ENCODE data around the gene NXF1.

Gene NXF1

GRCh38 chr11:62805076-62805892 is at the start of gene NXF1:
Gene NXF1, minus strand, starts transcription at chr11:62805440. Its CDS starts 84 bp downstream, at chr11:62805356.
- H3K4me1 ChIP-seq (ENCODE audit: control insufficient read depth, insufficient read depth, low read length, unreplicated experiment): peaks cover 22% of the 10 kb centered on the region
- H3K36me3 ChIP-seq (ENCODE audit: insufficient read depth, low read length): peaks cover 25% of the 10 kb centered on the region
- peak within 1 kb of the TSS; percentile 66 for H3K27ac ChIP-seq (ENCODE audit: low read depth, low read length)
- peak within 1 kb of the TSS; percentile 99 for H3K4me3 ChIP-seq (ENCODE audit: low read depth, low read length)
- H3K79me2 ChIP-seq (ENCODE audit: control insufficient read depth, insufficient read depth, low read length, unreplicated experiment): peaks cover 32% of the 10 kb centered on the region
- H2AFZ ChIP-seq (ENCODE audit: low read length, unreplicated experiment): peak within 1 kb of the TSS; percentile 78
- no peaks in the 10 kb centered on the region for H3K27me3 ChIP-seq (ENCODE audit: insufficient read depth, low read length)

GRCh38 chr11:62854013-62854824 is 49.0 kb upstream of the NXF1 start:
- Histone ChIP-seq H3K4me3 (ENCODE audit: low read depth, low read length) (peak overlapping the region; percentile 88), H3K4me1 (ENCODE audit: control insufficient read depth, insufficient read depth, low read length, unreplicated experiment) (peaks cover 32% of the 10 kb centered on the region), H3K79me2 (ENCODE audit: control insufficient read depth, insufficient read depth, low read length, unreplicated experiment) (peaks cover 61% of the 10 kb centered on the region), H2AFZ (ENCODE audit: low read length, unreplicated experiment) (no peak overlapping the region), H3K36me3 (ENCODE audit: insufficient read depth, low read length) (peaks cover 37% of the 10 kb centered on the region), H3K27ac (ENCODE audit: low read depth, low read length) (peak overlapping the region; percentile 56), H3K27me3 (ENCODE audit: insufficient read depth, low read length) (no peaks in the 10 kb centered on the region)

- H3K27ac ChIP-seq (ENCODE audit: low read depth, low read length): peak overlapping the region; percentile 56; the same call in 1 of the 2 replicates
- peak overlapping the region; percentile 88 for H3K4me3 ChIP-seq (ENCODE audit: low read depth, low read length)
- H3K36me3 ChIP-seq (ENCODE audit: insufficient read depth, low read length): peaks cover 37% of the 10 kb centered on the region
- H3K4me1 ChIP-seq (ENCODE audit: control insufficient read depth, insufficient read depth, low read length, unreplicated experiment): peaks cover 32% of the 10 kb centered on the region
- H2AFZ ChIP-seq (ENCODE audit: low read length, unreplicated experiment): no peak overlapping the region
- H3K79me2 ChIP-seq (ENCODE audit: control insufficient read depth, insufficient read depth, low read length, unreplicated experiment): peaks cover 60% of the 10 kb centered on the region
- H3K27me3 ChIP-seq (ENCODE audit: insufficient read depth, low read length): no peaks in the 10 kb centered on the region
Measured at GRCh38 chr11:62853279-62853965, 48.2 kb upstream of the NXF1 start.

- Histone ChIP-seq H3K36me3 (ENCODE audit: insufficient read depth, low read length) (peaks cover 37% of the 10 kb centered on the region), H3K79me2 (ENCODE audit: control insufficient read depth, insufficient read depth, low read length, unreplicated experiment) (peaks cover 53% of the 10 kb centered on the region), H3K4me3 (ENCODE audit: low read depth, low read length) (peak overlapping the region; percentile 88), H3K27me3 (ENCODE audit: insufficient read depth, low read length) (no peaks in the 10 kb centered on the region), H2AFZ (ENCODE audit: low read length, unreplicated experiment) (no peak overlapping the region), H3K4me1 (ENCODE audit: control insufficient read depth, insufficient read depth, low read length, unreplicated experiment) (peaks cover 26% of the 10 kb centered on the region), H3K27ac (ENCODE audit: low read depth, low read length) (peak overlapping the region; percentile 8; the same call in 1 of the 2 replicates)
Measured at GRCh38 chr11:62852523-62853188, 47.4 kb upstream of the NXF1 start.

- Histone ChIP-seq H3K4me1 (ENCODE audit: control insufficient read depth, insufficient read depth, low read length, unreplicated experiment) (peaks cover 21% of the 10 kb centered on the region), H2AFZ (ENCODE audit: low read length, unreplicated experiment) (no peak overlapping the region), H3K4me3 (ENCODE audit: low read depth, low read length) (peak overlapping the region; percentile 88; the same call in 1 of the 2 replicates), H3K36me3 (ENCODE audit: insufficient read depth, low read length) (peaks cover 37% of the 10 kb centered on the region), H3K79me2 (ENCODE audit: control insufficient read depth, insufficient read depth, low read length, unreplicated experiment) (peaks cover 46% of the 10 kb centered on the region), H3K27ac (ENCODE audit: low read depth, low read length) (peak overlapping the region; percentile 8; the same call in 1 of the 2 replicates), H3K27me3 (ENCODE audit: insufficient read depth, low read length) (no peaks in the 10 kb centered on the region)
Measured at GRCh38 chr11:62851807-62852522, 46.7 kb upstream of the NXF1 start.

- Histone ChIP-seq H3K27me3 (ENCODE audit: insufficient read depth, low read length) (no peaks in the 10 kb centered on the region), H2AFZ (ENCODE audit: low read length, unreplicated experiment) (no peak overlapping the region), H3K4me3 (ENCODE audit: low read depth, low read length) (no peak overlapping the region), H3K36me3 (ENCODE audit: insufficient read depth, low read length) (peaks cover 37% of the 10 kb centered on the region), H3K79me2 (ENCODE audit: control insufficient read depth, insufficient read depth, low read length, unreplicated experiment) (peaks cover 38% of the 10 kb centered on the region), H3K27ac (ENCODE audit: low read depth, low read length) (0 out of 2 replicates have a peak overlapping the region, but pooled peaks have one; percentile 8), H3K4me1 (ENCODE audit: control insufficient read depth, insufficient read depth, low read length, unreplicated experiment) (peaks cover 21% of the 10 kb centered on the region)
Measured at GRCh38 chr11:62850911-62851806, 45.9 kb upstream of the NXF1 start.

- Histone ChIP-seq H3K79me2 (ENCODE audit: control insufficient read depth, insufficient read depth, low read length, unreplicated experiment) (peaks cover 8% of the 10 kb centered on the region), H3K27me3 (ENCODE audit: insufficient read depth, low read length) (no peaks in the 10 kb centered on the region), H3K27ac (ENCODE audit: low read depth, low read length) (no peak overlapping the region), H3K36me3 (ENCODE audit: insufficient read depth, low read length) (peaks cover 12% of the 10 kb centered on the region), H3K4me3 (ENCODE audit: low read depth, low read length) (no peak overlapping the region), H3K4me1 (ENCODE audit: control insufficient read depth, insufficient read depth, low read length, unreplicated experiment) (peaks cover 9% of the 10 kb centered on the region), H2AFZ (ENCODE audit: low read length, unreplicated experiment) (no peak overlapping the region)
Measured at GRCh38 chr11:62847767-62848314, 42.6 kb upstream of the NXF1 start.

GRCh38 chr11:62846177-62846576 is 40.9 kb upstream of the NXF1 start:
- H3K27me3 ChIP-seq (ENCODE audit: insufficient read depth, low read length): no peaks in the 10 kb centered on the region
- no peak overlapping the region for H2AFZ ChIP-seq (ENCODE audit: low read length, unreplicated experiment)
- H3K36me3 ChIP-seq (ENCODE audit: insufficient read depth, low read length): no peaks in the 10 kb centered on the region
- H3K4me3 ChIP-seq (ENCODE audit: low read depth, low read length): no peak overlapping the region
- no peaks in the 10 kb centered on the region for H3K79me2 ChIP-seq (ENCODE audit: control insufficient read depth, insufficient read depth, low read length, unreplicated experiment)
- H3K4me1 ChIP-seq (ENCODE audit: control insufficient read depth, insufficient read depth, low read length, unreplicated experiment): peaks cover 9% of the 10 kb centered on the region
- no peak overlapping the region for H3K27ac ChIP-seq (ENCODE audit: low read depth, low read length)

- Histone ChIP-seq H3K27ac (ENCODE audit: low read depth, low read length) (no peak overlapping the region), H3K27me3 (ENCODE audit: insufficient read depth, low read length) (no peaks in the 10 kb centered on the region), H3K4me1 (ENCODE audit: control insufficient read depth, insufficient read depth, low read length, unreplicated experiment) (peaks cover 9% of the 10 kb centered on the region), H3K79me2 (ENCODE audit: control insufficient read depth, insufficient read depth, low read length, unreplicated experiment) (peaks cover 2% of the 10 kb centered on the region), H3K4me3 (ENCODE audit: low read depth, low read length) (no peak overlapping the region), H3K36me3 (ENCODE audit: insufficient read depth, low read length) (no peaks in the 10 kb centered on the region), H2AFZ (ENCODE audit: low read length, unreplicated experiment) (no peak overlapping the region)
Measured at GRCh38 chr11:62844154-62844553, 38.9 kb upstream of the NXF1 start.
